OCI-LY7 (cell line): ENCODE results near the gene MLST8. TPM values are rescaled to one million over a fixed set of nuclear protein-coding genes. Genes with fewer than 3 reads are reported as not detected.
"Not testable (repeated sequence)": the region's sequence is repeated elsewhere in the genome, so short reads cannot be mapped to it uniquely, and the experiment has no call there.

Experiments used
- BruUV-seq: library from RNA; stranded (reverse); fragments of 400-500 nt; replicated peaks from 2 replicates; lab custom pipeline; 2021; lab: Mats Ljungman, UMichigan
- CTCF ChIA-PET: fragments of 300-600 bp; sonication (Branson Sonifier 250); formaldehyde crosslinking; loops from one replicate; lab custom pipeline; 2022; ENCODE audit warnings: antibody characterized with exemption; ENCODE audit not compliant: unreplicated experiment; lab: Charles Lee
- POLR2A ChIA-PET: fragments of 300-600 bp; sonication (Branson Sonifier 250); formaldehyde crosslinking; loops from one replicate; lab custom pipeline; 2022; ENCODE audit warnings: antibody characterized with exemption; lab: Charles Lee
- DNase-seq: peaks from one replicate; pipeline ENCODE4 v3.0.0-alpha.2; 2015; ENCODE audit warnings: low spot score
- H2AFZ ChIP-seq: fragments of 200-600 bp; sonication (generic), shearing (Covaris generic); 2 replicates; pipeline ENCODE4 v1.6.1; 2014; ENCODE audit warnings: mild to moderate bottlenecking, antibody characterized with exemption, low read length, moderate library complexity
- H3K27ac ChIP-seq: fragments of 200-600 bp; sonication (generic); 2 replicates; pipeline ENCODE4 v1.5.1; 2014; ENCODE audit warnings: mixed run types, low read depth, mild to moderate bottlenecking, moderate library complexity, low read length, inconsistent platforms; ENCODE audit not compliant: poor library complexity, severe bottlenecking
- H3K36me3 ChIP-seq: fragments of 200-600 bp; sonication (generic); 2 replicates; pipeline ENCODE4 v1.6.1; 2014; ENCODE audit warnings: mild to moderate bottlenecking, antibody characterized with exemption, low read length, moderate library complexity, mixed read lengths; ENCODE audit not compliant: insufficient read depth
- H3K4me1 ChIP-seq: fragments of 200-600 bp; sonication (generic); 2 replicates; pipeline ENCODE4 v1.5.1; 2014; ENCODE audit warnings: mild to moderate bottlenecking, low read length; ENCODE audit not compliant: insufficient read depth, poor library complexity, severe bottlenecking
- H3K4me2 ChIP-seq: fragments of 200-600 bp; sonication (generic); 2 replicates; pipeline ENCODE4 v1.6.1; 2014; ENCODE audit warnings: mild to moderate bottlenecking, low read length
- H3K4me3 ChIP-seq: fragments of 200-600 bp; sonication (generic); 2 replicates; pipeline ENCODE4 v1.5.1; 2014; ENCODE audit warnings: mild to moderate bottlenecking, low read depth, low read length; ENCODE audit not compliant: poor library complexity, severe bottlenecking
- H3K79me2 ChIP-seq: fragments of 200-600 bp; sonication (generic); 2 replicates; pipeline ENCODE4 v1.6.1; 2016; ENCODE audit warnings: low read depth, mild to moderate bottlenecking, low read length, moderate library complexity, mixed read lengths; ENCODE audit not compliant: insufficient read depth
- H3K9me2 ChIP-seq: fragments of 200-600 bp; sonication (generic); 2 replicates; pipeline ENCODE4 v1.6.1; 2016; ENCODE audit warnings: mild to moderate bottlenecking, low read length, mixed read lengths; ENCODE audit not compliant: insufficient read depth
- H3K9me3 ChIP-seq: fragments of 200-600 bp; sonication (generic); 2 replicates; pipeline ENCODE4 v1.6.1; 2014; ENCODE audit warnings: mild to moderate bottlenecking, mixed run types, low read length, mixed read lengths
- H4K20me1 ChIP-seq: fragments of 200-600 bp; sonication (generic); 2 replicates; pipeline ENCODE4 v1.6.1; 2014; ENCODE audit warnings: mild to moderate bottlenecking, antibody characterized with exemption, low read length, moderate library complexity, mixed read lengths; ENCODE audit not compliant: insufficient read depth
- EZH2phosphoT487 ChIP-seq: fragments of 200-600 bp; sonication (generic); IDR thresholded peaks from 2 replicates; pipeline ENCODE4 v1.6.1; 2018; ENCODE audit warnings: low read depth, borderline replicate concordance, mild to moderate bottlenecking, mixed run types, antibody characterized with exemption, low read length, moderate library complexity, mixed read lengths
- intact Hi-C: fragments of 100-400 bp; cut with micrococcal nuclease; formaldehyde crosslinking; loops from one replicate; pipeline ENCODE4 v1.10.0; 2022; ENCODE audit not compliant: unreplicated experiment
- total RNA-seq, 2 experiments: library from RNA; depleted of rRNA in 1 of 2; stranded (reverse); fragments of >200 nt in 1 of 2; shearing (Covaris generic) in 1 of 2; gene quantifications; 2 replicates each; pipeline ENCODE4 v1.2.3, GENCODE V29; 2014 to 2022
- TF ChIP-seq, protein P1 (sequence below): fragments of 200-600 bp; sonication (generic); conservative IDR thresholded peaks from 2 replicates; pipeline ENCODE4 v1.5.1; 2014; ENCODE audit warnings: mild to moderate bottlenecking, antibody characterized with exemption, low read length, moderate library complexity, mixed read lengths

Gene MLST8
- total RNA-seq, 2 experiments from 2014 or later: 65.4 to 71.3 TPM

DNA sequence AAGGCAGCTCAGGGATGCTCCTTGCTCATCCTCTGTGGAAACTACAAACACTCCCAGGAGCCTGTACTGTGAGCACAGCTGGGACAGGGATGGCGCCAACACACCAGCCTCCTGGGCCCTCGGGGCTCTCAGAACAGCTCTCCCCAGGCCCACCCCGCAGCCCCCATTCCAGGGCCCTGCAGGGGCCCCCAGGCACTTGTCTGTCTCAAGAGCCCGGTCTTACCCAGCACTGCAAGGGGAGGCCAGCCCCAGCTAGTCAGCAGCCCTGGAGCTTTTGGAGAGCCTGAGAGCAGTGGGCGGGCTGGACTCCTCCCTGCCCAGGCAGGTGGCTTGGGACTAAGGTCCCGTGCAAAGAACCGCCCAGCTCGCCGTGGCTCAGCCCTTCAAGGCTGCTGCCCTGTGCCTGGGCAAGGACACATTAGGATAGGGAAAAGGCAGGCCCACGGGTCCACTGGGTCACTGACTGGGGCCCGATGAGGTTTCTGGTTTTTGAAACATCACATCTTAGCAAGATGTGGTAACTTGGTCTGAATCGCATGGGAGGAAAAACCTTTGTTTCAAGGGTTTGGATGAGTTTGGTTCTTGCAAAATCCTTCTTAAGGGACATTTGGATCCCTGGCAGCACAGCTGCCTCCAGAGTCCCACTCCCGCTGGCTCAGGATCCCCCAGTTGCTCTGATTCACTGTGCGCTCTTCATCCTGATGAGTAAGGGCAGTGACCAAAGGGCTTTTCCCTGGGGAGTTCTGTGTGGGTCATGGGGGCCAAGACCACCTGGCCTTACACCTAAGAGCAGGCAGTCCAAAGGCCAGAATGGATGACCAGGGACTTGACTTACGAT lies 33.8 kb downstream of the MLST8 start:
- Histone ChIP-seq H3K4me3 (no peak overlapping the region), H3K9me3 (no peaks in the 10 kb centered on the region), H4K20me1 (no peaks in the 10 kb centered on the region), H3K4me2 (no peak overlapping the region), H3K27ac (no peak overlapping the region), H3K9me2 (no peaks in the 10 kb centered on the region), H3K79me2 (no peaks in the 10 kb centered on the region), H3K36me3 (peaks cover 83% of the 10 kb centered on the region), H3K4me1 (no peaks in the 10 kb centered on the region), H2AFZ (no peak overlapping the region)
- BruUV-seq: no TSS peak
- no peak for DNase-seq
- intact Hi-C loops: no loop called here
- ChIA-PET POLR2A (no interaction called here), CTCF (no interaction called here)
- no peak for TF ChIP-seq EZH2phosphoT487
- TF ChIP-seq, protein P1, sequence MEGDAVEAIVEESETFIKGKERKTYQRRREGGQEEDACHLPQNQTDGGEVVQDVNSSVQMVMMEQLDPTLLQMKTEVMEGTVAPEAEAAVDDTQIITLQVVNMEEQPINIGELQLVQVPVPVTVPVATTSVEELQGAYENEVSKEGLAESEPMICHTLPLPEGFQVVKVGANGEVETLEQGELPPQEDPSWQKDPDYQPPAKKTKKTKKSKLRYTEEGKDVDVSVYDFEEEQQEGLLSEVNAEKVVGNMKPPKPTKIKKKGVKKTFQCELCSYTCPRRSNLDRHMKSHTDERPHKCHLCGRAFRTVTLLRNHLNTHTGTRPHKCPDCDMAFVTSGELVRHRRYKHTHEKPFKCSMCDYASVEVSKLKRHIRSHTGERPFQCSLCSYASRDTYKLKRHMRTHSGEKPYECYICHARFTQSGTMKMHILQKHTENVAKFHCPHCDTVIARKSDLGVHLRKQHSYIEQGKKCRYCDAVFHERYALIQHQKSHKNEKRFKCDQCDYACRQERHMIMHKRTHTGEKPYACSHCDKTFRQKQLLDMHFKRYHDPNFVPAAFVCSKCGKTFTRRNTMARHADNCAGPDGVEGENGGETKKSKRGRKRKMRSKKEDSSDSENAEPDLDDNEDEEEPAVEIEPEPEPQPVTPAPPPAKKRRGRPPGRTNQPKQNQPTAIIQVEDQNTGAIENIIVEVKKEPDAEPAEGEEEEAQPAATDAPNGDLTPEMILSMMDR: no peak

DNA sequence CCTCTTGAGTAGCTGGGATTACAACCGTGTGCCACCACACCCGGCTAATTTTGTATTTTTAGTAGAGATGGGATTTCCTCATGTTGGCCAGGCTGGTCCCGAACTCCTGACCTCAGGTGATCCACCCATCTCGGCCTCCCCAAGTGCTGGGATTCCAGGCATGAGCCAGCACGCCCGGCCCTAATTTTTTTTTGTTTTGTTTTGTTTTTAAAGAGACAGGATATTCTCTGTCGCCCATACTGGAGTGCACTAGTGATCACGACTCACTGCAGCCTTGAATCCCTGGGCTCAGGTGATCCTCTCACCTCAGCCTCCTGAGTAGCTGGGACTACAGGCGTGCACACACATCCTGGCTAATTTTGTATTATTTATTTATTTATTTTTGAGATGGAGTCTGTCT lies 35.1 kb downstream of the MLST8 start:
- H3K79me2 ChIP-seq, H4K20me1 ChIP-seq, H3K9me3 ChIP-seq, H2AFZ ChIP-seq, H3K9me2 ChIP-seq, H3K27ac ChIP-seq, DNase-seq, CTCF ChIA-PET, H3K4me3 ChIP-seq, H3K4me2 ChIP-seq, BruUV-seq, intact Hi-C loops, H3K4me1 ChIP-seq: not testable (repeated sequence)
- POLR2A ChIA-PET: interaction anchor here (1.3 kb wide), 1 partner anchor 11 kb away, joined by 3 read pairs; the partner anchor contains the start of gene ECI1
- H3K36me3 ChIP-seq: peaks cover 84% of the 10 kb centered on the region

DNA sequence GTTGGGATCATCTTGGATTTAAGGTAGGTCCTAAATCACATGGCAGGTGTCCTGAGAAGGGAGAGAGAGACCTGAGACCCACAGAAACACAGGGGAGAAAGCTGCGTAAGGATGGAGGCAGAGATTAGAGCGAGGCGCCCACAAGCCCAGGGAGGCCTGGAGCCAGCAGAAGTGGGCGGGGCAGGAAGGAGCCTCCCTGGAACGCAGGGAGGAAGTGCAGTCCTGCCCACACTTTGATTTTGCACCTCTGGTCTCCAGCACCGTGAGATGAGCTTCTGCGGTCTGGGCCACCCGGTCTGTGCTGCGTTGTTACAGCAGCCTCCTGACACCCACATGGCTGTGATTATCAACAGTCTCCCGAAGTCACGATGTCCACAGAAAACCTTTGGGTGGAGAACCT lies 37.3 kb downstream of the MLST8 start:
- Histone ChIP-seq H3K9me2 (no peaks in the 10 kb centered on the region), H3K27ac (no peak overlapping the region), H3K4me3 (no peak overlapping the region), H3K79me2 (no peaks in the 10 kb centered on the region), H3K4me1 (no peaks in the 10 kb centered on the region), H3K4me2 (no peak overlapping the region), H3K9me3 (no peaks in the 10 kb centered on the region), H3K36me3 (peaks cover 78% of the 10 kb centered on the region), H4K20me1 (no peaks in the 10 kb centered on the region), H2AFZ (no peak overlapping the region)
- no peak for DNase-seq
- TF ChIP-seq, protein P1: no peak
- TF ChIP-seq EZH2phosphoT487: no peak
- ChIA-PET CTCF (no interaction called here), POLR2A (no interaction called here)
- intact Hi-C loops: no loop called here
- BruUV-seq: no TSS peak
